HFFc6 (cell line): ENCODE measurements around the gene PEX10. TPM values are rescaled to one million over a fixed set of nuclear protein-coding genes. Genes with fewer than 3 reads are reported as not detected.

Experiments
- DNase-seq: peaks from one replicate; pipeline ENCODE4 v3.0.0-alpha.2; 2018
- H3K27ac Mint-ChIP-seq: 2 replicates; pipeline ENCODE4 v1.8.0; 2020; ENCODE audit warnings: mild to moderate bottlenecking, mixed read lengths
- H3K27me3 Mint-ChIP-seq: 2 replicates; pipeline ENCODE4 v1.8.0; 2021; ENCODE audit warnings: mild to moderate bottlenecking, moderate library complexity, mixed read lengths; ENCODE audit not compliant: insufficient read depth
- H3K36me3 Mint-ChIP-seq: 2 replicates; pipeline ENCODE4 v1.8.0; 2021; ENCODE audit warnings: low read depth, mixed read lengths
- H3K4me1 Mint-ChIP-seq: 2 replicates; pipeline ENCODE4 v1.8.0; 2020; ENCODE audit warnings: low read depth, mixed read lengths
- H3K4me3 Mint-ChIP-seq: 2 replicates; pipeline ENCODE4 v1.8.0; 2020; ENCODE audit warnings: mild to moderate bottlenecking, moderate library complexity, mixed read lengths
- H3K9me3 Mint-ChIP-seq: 2 replicates; pipeline ENCODE4 v1.8.0; 2020; ENCODE audit warnings: mild to moderate bottlenecking, mixed read lengths
- total RNA-seq, 6 experiments: library from RNA; stranded (reverse); fragmentation: NEBNext Ultra II Directional; extraction: Animal tissue kit (Norgen Biotek cat#: 25700); gene quantifications; 2 replicates in 1 of 6; 3 replicates in 5 of 6; pipeline ENCODE4 v1.2.3, GENCODE V29; 2021
- TF ChIP-seq, protein P1 (sequence below): fragments of 200-600 bp; sonication (generic); IDR thresholded peaks from 2 replicates; pipeline ENCODE4 v1.5.0; 2021; ENCODE audit warnings: antibody characterized with exemption, mild to moderate bottlenecking

The PEX10 gene
- total RNA-seq, 6 experiments from 2014 or later, result 25.4 to 29.8 (median 26.4) TPM

DNA sequence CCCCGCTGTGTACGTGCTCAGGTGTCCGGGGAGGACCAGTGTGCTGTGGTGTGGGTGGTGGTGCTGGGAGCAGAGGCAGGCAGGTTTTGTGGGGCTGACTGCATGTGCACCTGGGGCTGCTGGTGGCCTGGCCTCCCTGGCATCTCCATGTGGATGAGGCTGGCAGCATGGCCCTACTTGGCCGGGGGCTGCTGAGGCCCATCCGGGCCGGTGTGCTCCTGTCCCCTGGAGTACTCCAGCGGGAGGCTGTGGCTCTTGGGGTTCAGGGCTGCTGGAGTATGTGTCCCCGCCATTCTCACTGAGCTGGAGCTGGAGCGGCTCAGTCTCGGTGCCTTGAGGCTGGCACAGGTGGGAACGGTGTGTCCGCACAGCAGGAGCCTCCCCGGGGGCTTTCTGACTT lies 20.8 kb upstream of the PEX10 start:
- no peaks in the 10 kb centered on the region for H3K4me1 Mint-ChIP-seq
- TF ChIP-seq, protein P1, sequence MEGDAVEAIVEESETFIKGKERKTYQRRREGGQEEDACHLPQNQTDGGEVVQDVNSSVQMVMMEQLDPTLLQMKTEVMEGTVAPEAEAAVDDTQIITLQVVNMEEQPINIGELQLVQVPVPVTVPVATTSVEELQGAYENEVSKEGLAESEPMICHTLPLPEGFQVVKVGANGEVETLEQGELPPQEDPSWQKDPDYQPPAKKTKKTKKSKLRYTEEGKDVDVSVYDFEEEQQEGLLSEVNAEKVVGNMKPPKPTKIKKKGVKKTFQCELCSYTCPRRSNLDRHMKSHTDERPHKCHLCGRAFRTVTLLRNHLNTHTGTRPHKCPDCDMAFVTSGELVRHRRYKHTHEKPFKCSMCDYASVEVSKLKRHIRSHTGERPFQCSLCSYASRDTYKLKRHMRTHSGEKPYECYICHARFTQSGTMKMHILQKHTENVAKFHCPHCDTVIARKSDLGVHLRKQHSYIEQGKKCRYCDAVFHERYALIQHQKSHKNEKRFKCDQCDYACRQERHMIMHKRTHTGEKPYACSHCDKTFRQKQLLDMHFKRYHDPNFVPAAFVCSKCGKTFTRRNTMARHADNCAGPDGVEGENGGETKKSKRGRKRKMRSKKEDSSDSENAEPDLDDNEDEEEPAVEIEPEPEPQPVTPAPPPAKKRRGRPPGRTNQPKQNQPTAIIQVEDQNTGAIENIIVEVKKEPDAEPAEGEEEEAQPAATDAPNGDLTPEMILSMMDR, result no peak
- no peaks in the 10 kb centered on the region for H3K9me3 Mint-ChIP-seq
- no peak for DNase-seq
- H3K36me3 Mint-ChIP-seq, result no peaks in the 10 kb centered on the region
- H3K4me3 Mint-ChIP-seq, result no peak overlapping the region
- peaks cover 25% of the 10 kb centered on the region for H3K27me3 Mint-ChIP-seq
- H3K27ac Mint-ChIP-seq, result no peak overlapping the region

DNA sequence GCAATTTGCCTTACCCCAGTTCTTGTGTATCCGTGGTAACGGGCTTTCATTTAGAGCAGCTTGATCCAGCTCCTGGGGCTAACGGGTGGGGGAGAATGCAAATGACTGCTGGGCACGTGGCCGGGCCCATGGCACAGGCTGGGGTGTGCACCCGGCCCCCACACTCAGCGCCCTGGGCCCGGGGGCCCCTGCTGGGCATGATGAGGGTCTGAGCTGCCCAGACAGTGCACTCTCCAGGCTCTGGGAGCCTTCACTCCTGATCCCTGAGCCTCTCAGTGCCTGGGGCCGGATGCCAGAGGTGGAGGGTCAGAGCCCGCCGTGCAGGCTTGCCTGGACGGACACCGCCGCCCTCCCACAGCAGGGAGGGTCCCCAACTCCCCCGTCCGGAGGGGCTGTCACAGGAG lies 20.1 kb upstream of the PEX10 start:
- Mint-ChIP-seq H3K27me3 (peaks cover 25% of the 10 kb centered on the region), H3K4me3 (no peak overlapping the region), H3K27ac (no peak overlapping the region), H3K36me3 (no peaks in the 10 kb centered on the region), H3K4me1 (no peaks in the 10 kb centered on the region), H3K9me3 (no peaks in the 10 kb centered on the region)
- TF ChIP-seq, protein P1, result no peak
- DNase-seq, result no peak

DNA sequence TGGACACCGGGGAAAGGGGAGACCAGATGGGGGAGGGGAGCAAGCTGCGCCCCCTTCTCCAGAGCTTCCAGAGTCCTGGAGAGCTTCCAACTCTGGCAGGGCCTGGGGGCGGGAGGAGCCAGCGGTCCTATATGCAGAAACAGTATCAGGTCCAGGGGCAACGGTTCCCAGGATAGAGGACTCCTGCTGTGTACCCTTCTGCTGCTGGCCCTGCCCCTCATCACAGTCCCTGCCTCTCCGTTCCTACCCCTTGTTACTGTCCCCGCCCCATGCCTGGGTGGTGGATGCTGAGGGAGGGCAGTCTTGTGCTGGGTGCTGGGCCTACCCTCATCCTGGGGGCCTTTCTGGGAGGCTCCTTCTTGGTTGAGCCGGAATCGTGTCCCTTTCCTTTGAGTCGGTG lies 19.2 kb upstream of the PEX10 start:
- H3K36me3 Mint-ChIP-seq, result no peaks in the 10 kb centered on the region
- H3K4me3 Mint-ChIP-seq, result no peak overlapping the region
- H3K27me3 Mint-ChIP-seq, result peaks cover 25% of the 10 kb centered on the region
- no peaks in the 10 kb centered on the region for H3K9me3 Mint-ChIP-seq
- H3K27ac Mint-ChIP-seq, result no peak overlapping the region
- no peaks in the 10 kb centered on the region for H3K4me1 Mint-ChIP-seq
- no peak for DNase-seq
- TF ChIP-seq, protein P1, result no peak

DNA sequence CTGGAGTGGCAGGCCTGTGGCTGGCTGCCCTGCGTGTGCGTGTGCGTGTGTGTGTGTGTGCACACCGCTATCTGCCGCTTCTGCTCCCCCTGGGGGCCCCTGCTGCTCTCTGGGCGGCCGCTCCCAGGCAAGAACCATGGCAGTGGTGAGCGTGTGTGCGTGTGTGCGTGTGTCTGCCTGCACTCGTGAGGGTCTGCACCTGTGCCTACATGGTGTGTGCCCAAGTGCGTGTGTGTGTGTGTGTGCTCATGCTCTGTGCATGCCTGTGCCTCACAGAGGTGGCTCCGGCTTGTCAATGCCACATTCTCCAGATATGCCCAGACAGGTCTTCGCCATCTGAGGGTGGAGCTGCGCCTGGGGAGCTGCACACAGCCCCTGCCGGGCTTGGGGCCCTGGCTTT lies 18.7 kb upstream of the PEX10 start:
- DNase-seq, result no peak
- H3K9me3 Mint-ChIP-seq, result no peaks in the 10 kb centered on the region

DNA sequence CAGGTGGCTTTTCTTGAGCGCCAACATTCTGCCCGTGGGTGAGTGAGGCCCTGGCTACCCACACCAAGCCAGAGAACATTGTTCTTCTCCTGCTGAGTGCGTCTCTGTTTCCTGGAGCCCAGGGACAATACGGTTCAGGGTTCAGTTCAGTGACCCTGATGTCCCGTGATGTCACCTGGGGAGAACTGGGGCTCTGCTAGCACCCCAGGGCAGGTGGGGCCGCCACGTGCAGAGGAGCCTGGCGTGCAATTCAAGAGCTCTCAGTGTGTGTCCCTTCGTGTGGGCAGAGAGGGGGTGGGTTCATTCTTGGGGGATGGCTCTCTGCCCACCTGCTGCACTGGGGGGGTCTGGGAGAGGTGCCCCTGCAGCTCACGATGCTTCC lies 18.2 kb upstream of the PEX10 start:
- TF ChIP-seq, protein P1, result no peak
- H3K27me3 Mint-ChIP-seq, result peaks cover 33% of the 10 kb centered on the region
- H3K36me3 Mint-ChIP-seq, result no peaks in the 10 kb centered on the region
- H3K9me3 Mint-ChIP-seq, result no peaks in the 10 kb centered on the region
- H3K27ac Mint-ChIP-seq, result no peak overlapping the region
- no peak for DNase-seq
- H3K4me3 Mint-ChIP-seq, result no peak overlapping the region
- no peaks in the 10 kb centered on the region for H3K4me1 Mint-ChIP-seq

More for the DNA sequence above, 18.7 kb upstream of the PEX10 start:
- H3K4me3 Mint-ChIP-seq, result no peak overlapping the region
- no peak overlapping the region for H3K27ac Mint-ChIP-seq
- H3K36me3 Mint-ChIP-seq, result no peaks in the 10 kb centered on the region
- TF ChIP-seq, protein P1, result no peak
- H3K4me1 Mint-ChIP-seq, result no peaks in the 10 kb centered on the region
- peaks cover 28% of the 10 kb centered on the region for H3K27me3 Mint-ChIP-seq
